ENCODE results near the gene NEK4.

The NEK4 gene

DNA sequence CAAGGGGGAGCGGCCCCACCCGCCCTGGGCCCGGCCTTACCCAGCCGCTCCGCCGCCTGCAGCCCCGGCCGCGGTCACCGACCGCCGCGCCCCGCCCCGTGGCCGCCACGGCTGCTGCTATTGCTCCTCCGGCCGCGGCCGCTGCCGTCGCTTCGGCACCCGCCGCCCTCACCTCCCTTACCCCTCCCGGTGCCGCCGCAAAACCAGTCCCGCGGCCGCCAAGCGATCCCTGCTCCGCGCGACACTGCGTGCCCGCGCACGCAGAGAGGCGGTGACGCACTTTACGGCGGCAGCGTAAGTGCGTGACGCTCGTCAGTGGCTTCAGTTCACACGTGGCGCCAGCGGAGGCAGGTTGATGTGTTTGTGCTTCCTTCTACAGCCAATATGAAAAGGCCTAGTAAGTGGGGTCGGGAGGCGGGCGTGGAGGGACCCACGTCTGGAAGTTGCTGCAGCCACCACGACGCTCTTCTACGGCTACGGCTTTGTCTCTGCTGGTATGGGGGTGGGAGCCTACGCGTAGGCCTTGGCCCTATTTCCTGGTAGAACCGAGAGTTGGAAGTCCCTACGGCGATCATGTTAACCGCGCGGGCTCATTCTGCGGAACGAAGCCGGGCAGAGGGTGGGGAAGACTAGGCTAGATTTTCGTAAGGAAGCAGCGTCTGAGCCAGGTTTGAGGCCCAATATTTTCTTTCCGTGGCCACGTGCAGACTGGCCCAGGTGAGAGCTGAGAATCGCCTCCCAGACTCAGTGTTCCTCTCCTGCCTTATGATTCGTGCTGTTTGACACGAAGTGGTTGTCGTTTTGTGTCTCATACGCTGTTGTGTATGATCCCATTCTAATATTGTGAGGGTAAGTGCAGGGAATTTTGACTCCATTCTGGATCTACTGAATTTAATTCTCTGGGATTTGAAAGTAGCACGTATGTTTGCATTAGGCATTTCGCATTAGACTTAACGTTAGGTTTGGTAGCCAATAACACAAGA is 84.7 kb downstream of the NEK4 start, which contains the start of the genes GNL3 and PBRM1:
Gene GNL3, plus strand, starts transcription at position 324 of the 983 bp plus-strand sequence. Its CDS starts 61 bp downstream, at position 385.
Gene PBRM1, minus strand, starts transcription at position 205 of the 983 bp plus-strand sequence.
- TF ChIP-seq POU2F2 (IDR thresholded peaks at IDR 0.05; ENCODE audit: low read depth, low read length) (peak; percentile 64; the same call in 1 of the 2 replicates), SPI1 (IDR thresholded peaks at IDR 0.05; ENCODE audit: low read depth, low read length) (no peak), PAX5 (IDR thresholded peaks at IDR 0.05; ENCODE audit: insufficient read depth, low read length, severe bottlenecking) (no peak), TAF1 (IDR thresholded peaks at IDR 0.05; ENCODE audit: low read depth, low read length) (peak; percentile 97), POLR2AphosphoS5 (IDR thresholded peaks at IDR 0.05; ENCODE audit: low read depth, low read length) (peak; percentile 87), POLR2A (IDR thresholded peaks at IDR 0.05; ENCODE audit: low read depth, low read length) (peak; percentile 93)
- DNase-seq (ENCODE audit: insufficient read length, low spot score), result peak; percentile 78
- FAIRE-seq, result peak; percentile 100

DNA sequence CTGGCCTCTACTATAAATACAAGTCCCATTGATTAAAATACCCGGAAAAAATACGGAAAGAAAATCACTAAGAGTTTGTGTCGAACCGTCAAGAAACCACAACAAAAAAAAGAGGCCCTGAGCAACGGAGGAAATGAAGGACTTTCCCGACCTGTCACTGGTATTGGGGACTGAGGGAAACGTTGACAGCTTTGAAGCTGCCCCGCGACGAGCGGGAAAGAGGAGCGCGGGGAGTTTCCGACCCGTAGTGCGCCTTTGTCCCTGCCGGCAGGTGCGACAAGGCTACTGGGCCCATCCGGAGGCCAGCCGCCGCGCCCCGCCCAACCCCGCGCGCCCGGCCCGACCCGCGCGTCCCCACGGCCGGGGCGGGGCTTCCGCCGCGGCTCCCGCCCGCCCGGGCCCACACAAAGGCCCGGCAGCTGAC is 85.4 kb downstream of the NEK4 start:
- peak; percentile 68; the same call in 1 of the 2 replicates for TF ChIP-seq TAF1 (IDR thresholded peaks at IDR 0.05; ENCODE audit: low read depth, low read length)
- TF ChIP-seq POU2F2 (IDR thresholded peaks at IDR 0.05; ENCODE audit: low read depth, low read length), result peak; percentile 41; the same call in 1 of the 2 replicates
- TF ChIP-seq POLR2A (IDR thresholded peaks at IDR 0.05; ENCODE audit: low read depth, low read length), result peak; percentile 73
- TF ChIP-seq POLR2AphosphoS5 (IDR thresholded peaks at IDR 0.05; ENCODE audit: low read depth, low read length), result peak; percentile 80; the same call in 1 of the 2 replicates
- TF ChIP-seq PAX5 (IDR thresholded peaks at IDR 0.05; ENCODE audit: insufficient read depth, low read length, severe bottlenecking), result no peak
- no peak for TF ChIP-seq SPI1 (IDR thresholded peaks at IDR 0.05; ENCODE audit: low read depth, low read length)
- peak; percentile 76 for DNase-seq (ENCODE audit: insufficient read length, low spot score)
- no peak for FAIRE-seq

DNA sequence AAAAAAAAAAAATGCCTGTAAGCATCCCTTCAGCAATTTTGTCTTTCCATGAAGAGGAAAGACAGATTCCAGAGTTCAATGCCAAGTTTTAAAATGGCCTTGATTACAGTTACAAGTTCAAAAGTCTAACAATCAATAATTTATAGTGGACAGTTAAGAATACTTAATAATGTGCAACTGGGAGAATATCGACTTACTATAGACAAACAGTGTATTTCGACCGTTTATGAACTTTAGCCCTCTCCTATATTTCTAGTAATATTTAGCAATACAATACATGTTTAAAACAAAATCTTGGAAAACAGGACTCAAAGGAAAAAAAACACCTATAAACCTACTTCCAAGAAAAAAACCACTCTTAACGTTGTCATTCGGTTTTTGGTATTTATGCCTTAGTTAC is 86.6 kb downstream of the NEK4 start:
- TF ChIP-seq POLR2A (IDR thresholded peaks at IDR 0.05; ENCODE audit: low read depth, low read length) (no peak), POU2F2 (IDR thresholded peaks at IDR 0.05; ENCODE audit: low read depth, low read length) (no peak), TAF1 (IDR thresholded peaks at IDR 0.05; ENCODE audit: low read depth, low read length) (no peak), POLR2AphosphoS5 (IDR thresholded peaks at IDR 0.05; ENCODE audit: low read depth, low read length) (no peak), SPI1 (IDR thresholded peaks at IDR 0.05; ENCODE audit: low read depth, low read length) (no peak), PAX5 (IDR thresholded peaks at IDR 0.05; ENCODE audit: insufficient read depth, low read length, severe bottlenecking) (no peak)
- no peak for FAIRE-seq
- no peak for DNase-seq (ENCODE audit: insufficient read length, low spot score)

GRCh38 chr3:52683611-52684010 is 87.1 kb downstream of the NEK4 start:
- DNase-seq (ENCODE audit: insufficient read length, low spot score) (no peak), FAIRE-seq (no peak)
- no peak for TF ChIP-seq POU2F2 (IDR thresholded peaks at IDR 0.05; ENCODE audit: low read depth, low read length)
- TF ChIP-seq TAF1 (IDR thresholded peaks at IDR 0.05; ENCODE audit: low read depth, low read length), result no peak

- FAIRE-seq, result peak; percentile 82
- no peak for DNase-seq (ENCODE audit: insufficient read length, low spot score)
- TF ChIP-seq PAX5 (IDR thresholded peaks at IDR 0.05; ENCODE audit: insufficient read depth, low read length, severe bottlenecking) (no peak), POLR2AphosphoS5 (IDR thresholded peaks at IDR 0.05; ENCODE audit: low read depth, low read length) (no peak), POLR2A (IDR thresholded peaks at IDR 0.05; ENCODE audit: low read depth, low read length) (no peak), SPI1 (IDR thresholded peaks at IDR 0.05; ENCODE audit: low read depth, low read length) (no peak), POU2F2 (IDR thresholded peaks at IDR 0.05; ENCODE audit: low read depth, low read length) (no peak), TAF1 (IDR thresholded peaks at IDR 0.05; ENCODE audit: low read depth, low read length) (no peak)
These were observed 88.7 kb downstream of the NEK4 start for GRCh38 chr3:52682016-52682415.

DNA sequence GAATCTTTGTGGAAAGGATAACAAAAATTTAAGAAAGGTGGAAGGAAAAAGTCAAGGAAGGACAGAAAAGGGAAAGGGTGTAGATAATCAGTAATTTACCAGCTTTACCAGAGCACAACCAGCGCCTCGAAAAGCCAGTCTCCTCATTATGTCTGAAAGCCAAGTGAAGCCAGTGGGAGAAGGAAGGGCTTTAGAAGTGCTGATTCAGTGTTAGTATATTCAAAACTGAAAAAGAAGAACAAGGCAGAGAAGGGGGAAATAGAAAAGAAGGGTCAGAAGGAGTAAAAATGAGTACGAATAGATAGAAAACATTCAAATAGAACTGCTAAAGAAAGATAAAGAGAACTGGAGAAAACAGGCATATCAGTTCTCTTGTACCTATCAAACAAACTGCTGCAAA is 89.1 kb downstream of the NEK4 start:
- TF ChIP-seq POU2F2 (IDR thresholded peaks at IDR 0.05; ENCODE audit: low read depth, low read length) (no peak), TAF1 (IDR thresholded peaks at IDR 0.05; ENCODE audit: low read depth, low read length) (no peak), SPI1 (IDR thresholded peaks at IDR 0.05; ENCODE audit: low read depth, low read length) (no peak), PAX5 (IDR thresholded peaks at IDR 0.05; ENCODE audit: insufficient read depth, low read length, severe bottlenecking) (no peak)
- FAIRE-seq, result no peak
- no peak for DNase-seq (ENCODE audit: insufficient read length, low spot score)

DNA sequence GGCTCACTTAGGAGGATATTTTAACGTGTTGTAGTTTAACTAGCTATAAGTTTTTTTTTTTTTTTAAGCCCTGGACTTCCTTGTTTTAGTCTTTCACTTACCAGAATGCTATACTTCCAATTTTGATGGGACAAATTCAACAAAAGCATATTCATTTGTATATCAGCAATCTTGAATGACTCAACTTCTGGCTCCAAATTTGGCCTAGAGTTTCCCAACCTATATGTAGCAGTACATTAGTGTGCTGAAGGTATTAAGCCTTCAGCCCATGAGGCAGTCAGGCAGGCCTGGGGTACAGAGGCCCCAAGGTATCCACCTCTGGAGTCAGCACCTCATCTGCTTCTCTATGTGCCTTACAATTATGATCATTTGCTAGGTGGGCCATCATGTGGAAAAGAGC is 90.9 kb downstream of the NEK4 start:
- DNase-seq (ENCODE audit: insufficient read length, low spot score) (no peak), FAIRE-seq (peak; percentile 35)
- TF ChIP-seq PAX5 (IDR thresholded peaks at IDR 0.05; ENCODE audit: insufficient read depth, low read length, severe bottlenecking) (no peak), POU2F2 (IDR thresholded peaks at IDR 0.05; ENCODE audit: low read depth, low read length) (no peak), POLR2AphosphoS5 (IDR thresholded peaks at IDR 0.05; ENCODE audit: low read depth, low read length) (no peak), SPI1 (IDR thresholded peaks at IDR 0.05; ENCODE audit: low read depth, low read length) (no peak), TAF1 (IDR thresholded peaks at IDR 0.05; ENCODE audit: low read depth, low read length) (no peak), POLR2A (IDR thresholded peaks at IDR 0.05; ENCODE audit: low read depth, low read length) (no peak)

GRCh38 chr3:52679199-52679538 is 91.6 kb downstream of the NEK4 start:
- FAIRE-seq (no peak), DNase-seq (ENCODE audit: insufficient read length, low spot score) (no peak)

More at GRCh38 chr3:52679199-52679538, 91.6 kb downstream of the NEK4 start:
- TF ChIP-seq POLR2A (IDR thresholded peaks at IDR 0.05; ENCODE audit: low read depth, low read length) (no peak), TAF1 (IDR thresholded peaks at IDR 0.05; ENCODE audit: low read depth, low read length) (no peak), SPI1 (IDR thresholded peaks at IDR 0.05; ENCODE audit: low read depth, low read length) (no peak), POLR2AphosphoS5 (IDR thresholded peaks at IDR 0.05; ENCODE audit: low read depth, low read length) (no peak), PAX5 (IDR thresholded peaks at IDR 0.05; ENCODE audit: insufficient read depth, low read length, severe bottlenecking) (no peak), POU2F2 (IDR thresholded peaks at IDR 0.05; ENCODE audit: low read depth, low read length) (no peak)

Data from GM12891 (cell line).